SK-N-SH treated with all-trans-retinoic acid at 6 μM for 48 hours (cell line): Measurements from ENCODE around the gene NPIPB2.
"Not testable (repeated sequence)": the region's sequence is repeated elsewhere in the genome, so short reads cannot be mapped to it uniquely, and the experiment has no call there.

Experiments used
- ATAC-seq: fragments of 200-7000 bp; cut with Tn5 transposase; 3 replicates; pipeline ENCODE4 v1.9.1; 2020; ENCODE audit warnings: mild to moderate bottlenecking, moderate library complexity
- BACH2 ChIP-seq: fragments of 250-450 bp; sonication (Bioruptor Pico); IDR thresholded peaks from 2 replicates; pipeline ENCODE4 v1.9.0; 2021; ENCODE audit warnings: mild to moderate bottlenecking, borderline replicate concordance
- CREB5 ChIP-seq: fragments of 250-450 bp; sonication (Bioruptor Pico); IDR thresholded peaks from 2 replicates; pipeline ENCODE4 v1.5.1; 2020; ENCODE audit warnings: low read depth, mild to moderate bottlenecking, moderate library complexity
- CSDC2 ChIP-seq: fragments of 250-450 bp; sonication (Bioruptor Pico); IDR thresholded peaks from 2 replicates; pipeline ENCODE4 v1.5.0; 2020; ENCODE audit warnings: mild to moderate bottlenecking, moderate library complexity
- CSRNP3 ChIP-seq: fragments of 250-450 bp; sonication (Bioruptor Pico); IDR thresholded peaks from 2 replicates; pipeline ENCODE4 v1.5.1; 2021; ENCODE audit warnings: mild to moderate bottlenecking, moderate library complexity
- ESRRG ChIP-seq: fragments of 250-450 bp; sonication (Bioruptor Pico); IDR thresholded peaks from 2 replicates; pipeline ENCODE4 v1.6.1; 2021; ENCODE audit warnings: mild to moderate bottlenecking
- ISL1 ChIP-seq: fragments of 250-450 bp; sonication (Bioruptor Pico); IDR thresholded peaks from 2 replicates; pipeline ENCODE4 v2.1.2; 2022; ENCODE audit warnings: mild to moderate bottlenecking, moderate library complexity
- OSR1 ChIP-seq: fragments of 250-450 bp; sonication (Bioruptor Pico); IDR thresholded peaks from 2 replicates; pipeline ENCODE4 v1.8.0; 2022; ENCODE audit warnings: moderate library complexity, mild to moderate bottlenecking, inconsistent platforms
- PATZ1 ChIP-seq: fragments of 250-450 bp; sonication (Bioruptor Pico); IDR thresholded peaks from 2 replicates; pipeline ENCODE4 v1.8.0; 2020; ENCODE audit warnings: mild to moderate bottlenecking, moderate library complexity, borderline replicate concordance
- POU6F1 ChIP-seq: fragments of 250-450 bp; sonication (Bioruptor Pico); IDR thresholded peaks from 2 replicates; pipeline ENCODE4 v1.8.0; 2021; ENCODE audit warnings: low read depth, mild to moderate bottlenecking, moderate library complexity, borderline replicate concordance
- RARB ChIP-seq: fragments of 250-450 bp; sonication (Bioruptor Pico); IDR thresholded peaks from 2 replicates; pipeline ENCODE4 v1.8.0; 2021; ENCODE audit warnings: mild to moderate bottlenecking, moderate library complexity
- TCF4 ChIP-seq: fragments of 250-450 bp; sonication (Bioruptor Pico); IDR thresholded peaks from 2 replicates; pipeline ENCODE4 v1.8.0; 2021; ENCODE audit warnings: mild to moderate bottlenecking, moderate library complexity, borderline replicate concordance
- TOX ChIP-seq: fragments of 250-450 bp; sonication (Bioruptor Pico); IDR thresholded peaks from 2 replicates; pipeline ENCODE4 v1.8.0; 2021; ENCODE audit warnings: mild to moderate bottlenecking, moderate library complexity, borderline replicate concordance
- ZC3H10 ChIP-seq: fragments of 250-450 bp; sonication (Bioruptor Pico); IDR thresholded peaks from 2 replicates; pipeline ENCODE4 v1.5.1; 2021; ENCODE audit warnings: mild to moderate bottlenecking, moderate library complexity
- ZFP30 ChIP-seq: fragments of 450-650 bp; formaldehyde crosslinking; IDR thresholded peaks from 2 replicates; pipeline ENCODE4 v1.5.0; 2022; ENCODE audit warnings: mild to moderate bottlenecking, moderate library complexity
- ZNF70 ChIP-seq: fragments of 450-650 bp; formaldehyde crosslinking; IDR thresholded peaks from 2 replicates; pipeline ENCODE4 v1.5.0; 2020; ENCODE audit warnings: mild to moderate bottlenecking, moderate library complexity
- ZNF8 ChIP-seq: fragments of 450-650 bp; formaldehyde crosslinking; IDR thresholded peaks from 2 replicates; pipeline ENCODE4 v1.5.0; 2020; ENCODE audit warnings: mild to moderate bottlenecking, moderate library complexity

The NPIPB2 gene

GRCh38 chr16:11948819-11949218, 7.0 kb upstream of the NPIPB2 start:
- no peak for TF ChIP-seq RARB (CRISPR knock-in tag)
- TF ChIP-seq ISL1 (CRISPR knock-in tag): no peak
- TF ChIP-seq CREB5: no peak
- TF ChIP-seq POU6F1: no peak
- TF ChIP-seq CSDC2 (CRISPR knock-in tag): no peak
- no peak for TF ChIP-seq ZC3H10 (CRISPR knock-in tag)
- TF ChIP-seq ESRRG: no peak
- TF ChIP-seq TOX (CRISPR knock-in tag): no peak
- TF ChIP-seq OSR1: no peak
- TF ChIP-seq CSRNP3 (CRISPR knock-in tag): no peak
- no peak for TF ChIP-seq PATZ1 (CRISPR knock-in tag)
- no peak for TF ChIP-seq ZNF70 (CRISPR knock-in tag)
- TF ChIP-seq, all 23 proteins: peak for 0
- ATAC-seq: no peak

GRCh38 chr16:11946433-11946832, 4.6 kb upstream of the NPIPB2 start:
- ATAC-seq: no peak

DNA sequence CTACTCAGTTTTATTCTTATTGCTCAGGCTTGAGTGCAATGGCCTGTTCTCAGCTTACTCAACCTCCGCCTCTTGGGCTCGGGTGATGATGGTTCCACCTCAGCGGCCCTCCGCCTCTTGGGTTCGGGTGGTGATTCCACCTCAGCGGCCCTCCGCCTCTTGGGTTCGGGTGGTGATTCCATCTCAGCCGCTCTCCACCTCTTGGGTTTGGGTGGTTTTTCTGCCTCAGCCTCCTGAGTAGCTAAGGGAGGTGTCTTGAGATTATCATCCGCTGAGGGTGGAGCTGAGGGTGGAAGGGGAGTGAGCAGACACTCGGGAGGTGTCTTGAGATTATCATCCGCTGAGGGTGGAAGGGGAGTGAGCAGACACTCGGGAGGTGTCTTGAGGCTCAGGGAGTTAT, 14.5 kb downstream of the NPIPB2 start:
- ATAC-seq: not testable (repeated sequence)

More at GRCh38 chr16:11946433-11946832, 4.6 kb upstream of the NPIPB2 start:
- TF ChIP-seq CSRNP3 (CRISPR knock-in tag): no peak
- no peak for TF ChIP-seq CSDC2 (CRISPR knock-in tag)
- TF ChIP-seq ZNF70 (CRISPR knock-in tag): no peak
- no peak for TF ChIP-seq CREB5
- no peak for TF ChIP-seq ZNF8 (CRISPR knock-in tag)
- no peak for TF ChIP-seq TCF4 (CRISPR knock-in tag)
- TF ChIP-seq ZFP30 (CRISPR knock-in tag): no peak
- no peak for TF ChIP-seq TOX (CRISPR knock-in tag)
- no peak for TF ChIP-seq PATZ1 (CRISPR knock-in tag)
- TF ChIP-seq ESRRG: no peak
- no peak for TF ChIP-seq BACH2 (CRISPR knock-in tag)

- ATAC-seq: not testable (repeated sequence)
These were observed 17.8 kb downstream of the NPIPB2 start for GRCh38 chr16:11924046-11924445.
